Choroid plexus epithelial cell (primary cell): Measurements from ENCODE around the gene FOCAD.

Source experiments
- DNase-seq: peaks from one replicate; pipeline ENCODE4 v3.0.0-alpha.2; 2010; ENCODE audit warnings: low read depth
- H3K4me3 ChIP-seq: 2 replicates; pipeline ENCODE4 v1.5.1; 2011; ENCODE audit warnings: low read depth, mild to moderate bottlenecking, control low read depth, low read length, moderate library complexity
- CTCF ChIP-seq: conservative IDR thresholded peaks from 2 replicates; pipeline ENCODE4 v1.5.1; 2011; ENCODE audit warnings: low read depth, mild to moderate bottlenecking, control low read depth, inconsistent platforms, low read length, moderate library complexity

FOCAD gene

DNA sequence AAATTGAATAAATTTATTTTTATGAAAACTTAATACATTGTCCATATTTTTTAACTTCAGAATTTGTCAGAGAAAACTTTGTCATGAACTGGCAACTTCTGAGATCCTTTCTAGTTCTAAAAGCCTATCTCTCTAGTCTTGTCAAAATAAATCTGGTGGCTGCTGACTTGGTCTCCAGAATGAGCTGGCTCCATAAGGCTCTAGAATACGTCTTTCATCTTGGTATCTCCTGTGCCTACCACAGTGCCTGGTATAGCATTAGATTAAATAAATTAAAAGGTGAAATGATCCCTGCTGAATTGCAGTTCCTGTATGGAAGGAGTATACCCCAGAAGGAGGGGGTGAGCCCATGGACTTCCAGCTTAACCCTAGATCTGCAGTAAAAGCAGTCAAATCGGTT is 2.6 kb upstream of the FOCAD start:
- DNase-seq, result no peak
- no peak for TF ChIP-seq CTCF
- no peak overlapping the region for H3K4me3 ChIP-seq

DNA sequence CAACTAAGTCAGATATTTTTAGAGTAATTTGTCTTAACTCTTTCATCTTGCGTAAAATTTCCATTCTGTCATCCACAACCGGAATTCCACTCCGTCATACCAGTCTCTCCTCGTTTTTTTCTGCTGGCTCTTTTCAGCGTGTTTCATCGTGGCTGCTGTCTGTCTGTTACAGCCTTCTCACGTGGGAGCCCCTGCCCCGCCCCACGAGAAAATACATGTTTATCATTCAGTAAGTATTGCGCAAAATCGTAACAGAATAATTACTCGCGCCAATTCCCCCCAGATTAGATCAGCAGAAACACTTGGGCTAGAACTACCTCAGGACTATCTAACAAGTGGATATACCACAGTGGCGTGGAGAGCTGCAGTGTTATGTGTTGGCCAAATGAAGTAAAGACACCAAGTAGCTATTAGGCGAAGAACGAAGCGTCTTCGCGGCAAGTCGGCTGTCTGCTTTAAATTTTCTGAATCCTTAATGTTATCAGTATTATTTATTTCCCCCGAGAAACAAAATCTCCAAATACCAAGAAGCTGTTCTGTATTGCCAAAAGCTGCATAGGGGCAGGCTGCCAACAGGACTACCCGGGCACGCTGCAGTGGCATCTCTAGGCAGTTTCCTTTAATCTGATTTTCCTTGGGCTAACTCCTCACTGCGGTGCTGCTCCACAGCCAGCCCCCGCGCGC is 566 bp upstream of the FOCAD start:
- no peak for TF ChIP-seq CTCF
- DNase-seq, result peak; percentile 78
- peak overlapping the region; percentile 82 for H3K4me3 ChIP-seq

- peak overlapping the region; percentile 82 for H3K4me3 ChIP-seq
- peak; percentile 85 for DNase-seq
- TF ChIP-seq CTCF, result no peak
Observed at GRCh38 chr9:20684875-20685696, 1.0 kb downstream of the FOCAD start.

- no peak overlapping the region for H3K4me3 ChIP-seq
- no peak for DNase-seq
- no peak for TF ChIP-seq CTCF
Observed at GRCh38 chr9:20685769-20686168, 1.7 kb downstream of the FOCAD start.

DNA sequence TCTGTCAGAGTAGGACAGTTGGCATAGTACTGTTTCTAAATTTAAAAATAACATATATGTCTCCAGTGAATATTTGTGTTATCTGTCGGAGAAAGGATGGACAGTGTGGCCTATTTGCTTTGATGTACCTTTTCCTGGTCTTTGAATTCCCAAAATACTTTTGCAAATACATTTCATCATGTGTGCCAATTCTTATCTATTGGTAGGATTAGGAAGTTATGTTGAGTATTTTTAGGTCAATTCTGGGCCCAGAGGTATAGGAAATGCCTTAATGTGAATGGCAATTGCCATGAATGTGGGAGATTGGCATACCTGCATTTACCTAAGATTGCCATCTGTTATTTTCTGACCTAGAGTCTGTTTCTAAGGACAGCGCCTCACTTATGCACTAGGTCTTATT is 5.8 kb downstream of the FOCAD start:
- DNase-seq, result no peak
- TF ChIP-seq CTCF, result no peak
- no peak overlapping the region for H3K4me3 ChIP-seq

- H3K4me3 ChIP-seq, result no peak overlapping the region
- peak; percentile 53 for DNase-seq
- no peak for TF ChIP-seq CTCF
Observed at GRCh38 chr9:20692554-20692953, 8.5 kb downstream of the FOCAD start.
